ENCODE results near the gene DNMBP.
A peak's percentile ranks its signal among the peaks of the same experiment; 100 is the strongest.

DNMBP gene

GRCh38 chr10:99881371-99881770 is 128.4 kb downstream of the DNMBP start:
- H3K4me3 ChIP-seq (ENCODE audit: low read length) = no peak overlapping the region
- no peak for DNase-seq (ENCODE audit: low read depth)
- TF ChIP-seq CTCF (IDR thresholded peaks at IDR 0.05; ENCODE audit: insufficient read depth, low read depth, low read length, missing control alignments) = no peak

GRCh38 chr10:99880080-99880835 is 129.5 kb downstream of the DNMBP start:
- no peak for TF ChIP-seq CTCF (IDR thresholded peaks at IDR 0.05; ENCODE audit: insufficient read depth, low read depth, low read length, missing control alignments)
- H3K4me3 ChIP-seq (ENCODE audit: low read length) = no peak overlapping the region
- DNase-seq (ENCODE audit: low read depth) = no peak

- no peak for DNase-seq (ENCODE audit: low read depth)
- TF ChIP-seq CTCF (IDR thresholded peaks at IDR 0.05; ENCODE audit: insufficient read depth, low read depth, low read length, missing control alignments) = no peak
- no peak overlapping the region for H3K4me3 ChIP-seq (ENCODE audit: low read length)
Measured at GRCh38 chr10:99875473-99875872, 134.3 kb downstream of the DNMBP start.

GRCh38 chr10:99874341-99875085 is 135.2 kb downstream of the DNMBP start:
- no peak overlapping the region for H3K4me3 ChIP-seq (ENCODE audit: low read length)
- TF ChIP-seq CTCF (IDR thresholded peaks at IDR 0.05; ENCODE audit: insufficient read depth, low read depth, low read length, missing control alignments) = no peak
- no peak for DNase-seq (ENCODE audit: low read depth)

GRCh38 chr10:99873846-99874245 is 135.9 kb downstream of the DNMBP start:
- no peak for TF ChIP-seq CTCF (IDR thresholded peaks at IDR 0.05; ENCODE audit: insufficient read depth, low read depth, low read length, missing control alignments)
- no peak overlapping the region for H3K4me3 ChIP-seq (ENCODE audit: low read length)
- DNase-seq (ENCODE audit: low read depth) = no peak

GRCh38 chr10:99872367-99873162 is 137.2 kb downstream of the DNMBP start:
- H3K4me3 ChIP-seq (ENCODE audit: low read length) = no peak overlapping the region
- no peak for TF ChIP-seq CTCF (IDR thresholded peaks at IDR 0.05; ENCODE audit: insufficient read depth, low read depth, low read length, missing control alignments)
- peak; percentile 14 for DNase-seq (ENCODE audit: low read depth)

Data from epithelial cell of esophagus (primary cell).